ENCODE results near the gene COL5A2.

Gene COL5A2

GRCh38 chr2:189137519-189137918, 42.0 kb downstream of the COL5A2 start:
- Histone ChIP-seq H3K36me3 (ENCODE audit: control insufficient read depth, insufficient read depth, low read length) (no peaks in the 10 kb centered on the region), H3K4me1 (ENCODE audit: control insufficient read depth, insufficient read depth, low read length) (no peaks in the 10 kb centered on the region), H3K4me3 (ENCODE audit: low read length) (no peak overlapping the region), H3K27ac (ENCODE audit: low read depth, low read length) (no peak overlapping the region), H3K9ac (ENCODE audit: low read length) (no peak overlapping the region), H3K27me3 (ENCODE audit: control insufficient read depth, insufficient read depth, low read length) (no peaks in the 10 kb centered on the region)

DNA sequence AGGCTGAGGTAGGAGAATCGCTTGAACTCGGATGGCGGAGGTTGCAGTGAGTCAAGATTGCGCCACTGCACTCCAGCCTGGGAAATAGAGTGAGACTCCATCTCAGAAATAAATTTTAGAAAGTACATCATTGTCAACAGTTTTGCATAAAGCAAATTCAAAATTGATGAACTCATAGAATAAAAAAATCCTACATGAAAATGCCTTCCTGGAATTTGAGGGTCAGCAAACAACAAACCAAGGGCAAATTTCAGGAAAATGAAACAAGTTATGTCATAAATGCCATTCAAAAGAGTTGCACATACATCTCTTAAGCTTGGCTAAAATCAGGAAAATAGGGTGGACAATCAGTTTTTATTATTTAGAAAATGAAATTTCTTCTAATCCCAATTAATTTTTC, 45.1 kb downstream of the COL5A2 start:
- Histone ChIP-seq H3K4me3 (ENCODE audit: low read length) (no peak overlapping the region), H3K9ac (ENCODE audit: low read length) (no peak overlapping the region), H3K4me1 (ENCODE audit: control insufficient read depth, insufficient read depth, low read length) (no peaks in the 10 kb centered on the region), H3K27ac (ENCODE audit: low read depth, low read length) (no peak overlapping the region), H3K27me3 (ENCODE audit: control insufficient read depth, insufficient read depth, low read length) (no peaks in the 10 kb centered on the region), H3K36me3 (ENCODE audit: control insufficient read depth, insufficient read depth, low read length) (no peaks in the 10 kb centered on the region)

- H3K36me3 ChIP-seq (ENCODE audit: control insufficient read depth, insufficient read depth, low read length): no peaks in the 10 kb centered on the region
- H3K9ac ChIP-seq (ENCODE audit: low read length): no peak overlapping the region
- no peak overlapping the region for H3K4me3 ChIP-seq (ENCODE audit: low read length)
- peaks cover 6% of the 10 kb centered on the region for H3K4me1 ChIP-seq (ENCODE audit: control insufficient read depth, insufficient read depth, low read length)
- H3K27ac ChIP-seq (ENCODE audit: low read depth, low read length): no peak overlapping the region
- H3K27me3 ChIP-seq (ENCODE audit: control insufficient read depth, insufficient read depth, low read length): no peaks in the 10 kb centered on the region
Measured at GRCh38 chr2:189131991-189132390, 47.6 kb downstream of the COL5A2 start.

DNA sequence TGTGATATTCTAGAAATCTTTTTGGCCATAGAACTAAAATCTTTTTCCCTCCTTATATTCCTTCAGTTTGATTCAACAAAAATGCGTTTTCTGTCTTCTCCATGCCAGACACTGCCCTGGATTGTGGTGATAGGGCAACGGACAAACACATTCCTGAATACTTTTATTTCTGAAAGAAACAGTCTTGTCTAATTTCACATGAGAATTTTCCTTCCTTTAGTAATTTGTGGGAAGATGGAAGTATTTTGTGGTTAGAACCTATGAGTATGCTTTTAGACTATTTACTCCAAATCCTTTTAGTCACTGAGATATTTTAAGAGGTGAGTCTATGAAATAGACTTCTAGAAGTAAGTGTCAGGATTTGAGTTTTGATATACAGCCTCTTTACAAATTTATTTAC, 49.6 kb downstream of the COL5A2 start:
- peaks cover 6% of the 10 kb centered on the region for H3K4me1 ChIP-seq (ENCODE audit: control insufficient read depth, insufficient read depth, low read length)
- H3K27me3 ChIP-seq (ENCODE audit: control insufficient read depth, insufficient read depth, low read length): no peaks in the 10 kb centered on the region
- no peaks in the 10 kb centered on the region for H3K36me3 ChIP-seq (ENCODE audit: control insufficient read depth, insufficient read depth, low read length)
- H3K4me3 ChIP-seq (ENCODE audit: low read length): no peak overlapping the region
- no peak overlapping the region for H3K27ac ChIP-seq (ENCODE audit: low read depth, low read length)
- no peak overlapping the region for H3K9ac ChIP-seq (ENCODE audit: low read length)

GRCh38 chr2:189128970-189129369, 50.6 kb downstream of the COL5A2 start:
- H3K4me3 ChIP-seq (ENCODE audit: low read length): no peak overlapping the region
- peaks cover 6% of the 10 kb centered on the region for H3K4me1 ChIP-seq (ENCODE audit: control insufficient read depth, insufficient read depth, low read length)
- no peak overlapping the region for H3K27ac ChIP-seq (ENCODE audit: low read depth, low read length)
- H3K36me3 ChIP-seq (ENCODE audit: control insufficient read depth, insufficient read depth, low read length): no peaks in the 10 kb centered on the region
- no peaks in the 10 kb centered on the region for H3K27me3 ChIP-seq (ENCODE audit: control insufficient read depth, insufficient read depth, low read length)
- H3K9ac ChIP-seq (ENCODE audit: low read length): no peak overlapping the region

DNA sequence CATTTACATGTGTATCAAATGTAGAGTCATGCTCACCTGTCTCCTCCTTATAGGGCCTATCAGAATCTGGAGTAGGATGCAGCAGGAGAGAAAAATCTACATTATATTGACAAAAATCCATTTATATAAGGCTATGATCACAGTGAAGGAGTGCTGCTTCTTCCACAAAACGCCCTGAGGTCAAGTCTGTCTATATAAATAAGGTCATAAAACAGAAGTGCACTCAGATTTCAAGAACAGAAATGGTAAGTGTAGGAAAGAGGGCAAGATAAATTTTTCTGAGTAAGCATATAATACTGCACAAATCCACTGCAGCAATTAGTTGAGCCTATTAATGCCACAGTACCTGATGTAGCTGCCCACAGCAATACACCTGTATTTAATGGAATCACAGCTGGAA, 51.8 kb downstream of the COL5A2 start:
- no peak overlapping the region for H3K27ac ChIP-seq (ENCODE audit: low read depth, low read length)
- H3K9ac ChIP-seq (ENCODE audit: low read length): no peak overlapping the region
- no peaks in the 10 kb centered on the region for H3K36me3 ChIP-seq (ENCODE audit: control insufficient read depth, insufficient read depth, low read length)
- no peak overlapping the region for H3K4me3 ChIP-seq (ENCODE audit: low read length)
- peaks cover 6% of the 10 kb centered on the region for H3K4me1 ChIP-seq (ENCODE audit: control insufficient read depth, insufficient read depth, low read length)
- H3K27me3 ChIP-seq (ENCODE audit: control insufficient read depth, insufficient read depth, low read length): no peaks in the 10 kb centered on the region

DNA sequence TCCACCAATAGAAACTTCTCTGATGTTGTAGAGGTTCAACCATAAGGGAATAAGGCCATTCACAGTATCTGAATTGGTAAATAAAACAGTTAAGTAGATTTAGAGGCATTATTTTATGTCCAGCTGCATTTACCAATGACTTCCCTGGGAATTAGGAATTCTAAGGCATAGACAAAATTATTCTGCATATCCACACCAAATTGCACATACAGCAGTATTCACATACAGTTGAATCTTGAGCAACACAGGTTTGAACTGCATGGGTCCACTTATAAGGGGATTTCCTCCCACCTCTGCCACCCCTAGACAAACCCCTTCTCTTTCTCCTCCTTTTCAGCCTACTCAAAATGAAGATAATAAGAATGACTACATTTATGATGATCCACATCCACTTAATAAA, 54.4 kb downstream of the COL5A2 start:
- Histone ChIP-seq H3K4me3 (ENCODE audit: low read length) (no peak overlapping the region), H3K27ac (ENCODE audit: low read depth, low read length) (no peak overlapping the region), H3K9ac (ENCODE audit: low read length) (no peak overlapping the region), H3K36me3 (ENCODE audit: control insufficient read depth, insufficient read depth, low read length) (no peaks in the 10 kb centered on the region), H3K27me3 (ENCODE audit: control insufficient read depth, insufficient read depth, low read length) (no peaks in the 10 kb centered on the region), H3K4me1 (ENCODE audit: control insufficient read depth, insufficient read depth, low read length) (peaks cover 10% of the 10 kb centered on the region)

GRCh38 chr2:189124175-189124574, 55.4 kb downstream of the COL5A2 start:
- Histone ChIP-seq H3K27me3 (ENCODE audit: control insufficient read depth, insufficient read depth, low read length) (no peaks in the 10 kb centered on the region), H3K27ac (ENCODE audit: low read depth, low read length) (no peak overlapping the region), H3K36me3 (ENCODE audit: control insufficient read depth, insufficient read depth, low read length) (no peaks in the 10 kb centered on the region), H3K9ac (ENCODE audit: low read length) (no peak overlapping the region), H3K4me1 (ENCODE audit: control insufficient read depth, insufficient read depth, low read length) (peaks cover 12% of the 10 kb centered on the region), H3K4me3 (ENCODE audit: low read length) (no peak overlapping the region)

DNA sequence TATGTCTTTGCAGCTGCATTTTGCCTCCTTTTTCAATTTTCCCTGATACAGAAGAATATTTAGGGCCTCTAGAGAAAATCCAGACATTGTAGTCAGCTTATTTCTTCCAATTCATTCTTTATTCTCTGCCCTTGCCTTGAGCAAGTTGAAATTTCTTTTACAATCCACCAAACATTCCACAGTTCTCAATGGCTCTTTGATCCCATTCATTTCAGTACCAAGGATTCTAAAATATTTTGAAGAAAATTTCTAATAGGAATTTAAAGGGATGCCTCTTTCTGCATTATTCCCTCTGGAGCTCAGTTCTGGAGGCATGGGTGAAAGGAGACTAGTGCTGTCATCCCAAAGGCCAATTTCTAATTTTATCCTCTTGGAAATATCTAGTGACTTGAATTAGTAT, 61.2 kb downstream of the COL5A2 start:
- H3K36me3 ChIP-seq (ENCODE audit: control insufficient read depth, insufficient read depth, low read length): no peaks in the 10 kb centered on the region
- H3K27me3 ChIP-seq (ENCODE audit: control insufficient read depth, insufficient read depth, low read length): no peaks in the 10 kb centered on the region
- H3K9ac ChIP-seq (ENCODE audit: low read length): no peak overlapping the region
- no peak overlapping the region for H3K4me3 ChIP-seq (ENCODE audit: low read length)
- no peak overlapping the region for H3K27ac ChIP-seq (ENCODE audit: low read depth, low read length)
- H3K4me1 ChIP-seq (ENCODE audit: control insufficient read depth, insufficient read depth, low read length): peaks cover 23% of the 10 kb centered on the region

GRCh38 chr2:189116979-189117378, 62.6 kb downstream of the COL5A2 start:
- no peak overlapping the region for H3K27ac ChIP-seq (ENCODE audit: low read depth, low read length)

DNA sequence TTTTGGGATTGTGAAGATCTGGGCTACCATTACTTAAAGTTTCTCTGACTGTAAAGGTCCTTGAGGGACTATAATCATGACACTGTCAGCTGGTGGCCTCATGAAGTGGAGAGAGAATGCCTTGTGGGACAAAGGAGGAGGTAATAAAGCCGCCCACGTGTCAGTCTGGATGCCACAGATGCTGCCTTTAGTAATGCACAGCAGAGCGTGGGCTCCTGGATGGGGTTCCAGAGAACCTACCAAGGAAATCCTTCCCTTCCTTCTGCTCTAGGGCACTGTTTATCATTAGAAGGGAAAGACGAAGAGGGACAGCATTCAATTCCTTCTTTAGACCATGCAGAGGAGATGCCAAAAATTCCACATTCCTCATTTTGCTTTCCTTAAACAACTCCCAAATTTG, 63.5 kb downstream of the COL5A2 start:
- H3K27me3 ChIP-seq (ENCODE audit: control insufficient read depth, insufficient read depth, low read length): no peaks in the 10 kb centered on the region
- no peak overlapping the region for H3K9ac ChIP-seq (ENCODE audit: low read length)
- H3K4me1 ChIP-seq (ENCODE audit: control insufficient read depth, insufficient read depth, low read length): peaks cover 23% of the 10 kb centered on the region
- no peak overlapping the region for H3K4me3 ChIP-seq (ENCODE audit: low read length)
- no peaks in the 10 kb centered on the region for H3K36me3 ChIP-seq (ENCODE audit: control insufficient read depth, insufficient read depth, low read length)
- no peak overlapping the region for H3K27ac ChIP-seq (ENCODE audit: low read depth, low read length)

More at GRCh38 chr2:189116979-189117378, 62.6 kb downstream of the COL5A2 start:
- peaks cover 23% of the 10 kb centered on the region for H3K4me1 ChIP-seq (ENCODE audit: control insufficient read depth, insufficient read depth, low read length)
- no peaks in the 10 kb centered on the region for H3K27me3 ChIP-seq (ENCODE audit: control insufficient read depth, insufficient read depth, low read length)
- H3K36me3 ChIP-seq (ENCODE audit: control insufficient read depth, insufficient read depth, low read length): no peaks in the 10 kb centered on the region
- no peak overlapping the region for H3K9ac ChIP-seq (ENCODE audit: low read length)
- H3K4me3 ChIP-seq (ENCODE audit: low read length): no peak overlapping the region

DNA sequence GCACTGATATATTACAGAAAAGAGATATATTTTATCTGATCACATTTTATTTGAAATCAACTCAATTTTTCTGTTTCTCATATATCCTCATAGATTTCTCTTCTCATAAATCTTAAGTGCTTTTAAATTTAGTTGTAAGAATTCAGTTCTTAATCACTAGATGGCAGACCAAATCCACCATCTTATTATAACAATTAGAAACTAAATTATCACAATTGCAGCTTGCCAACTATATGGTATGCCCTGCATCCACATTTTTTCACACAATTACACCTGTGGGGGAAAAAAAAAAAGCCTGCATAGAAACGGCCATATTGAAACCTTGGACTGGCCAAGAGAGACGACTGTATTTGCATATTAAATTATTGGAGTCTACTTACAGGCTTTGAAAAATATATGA, 64.4 kb downstream of the COL5A2 start:
- Histone ChIP-seq H3K9ac (ENCODE audit: low read length) (no peak overlapping the region), H3K36me3 (ENCODE audit: control insufficient read depth, insufficient read depth, low read length) (no peaks in the 10 kb centered on the region), H3K27ac (ENCODE audit: low read depth, low read length) (no peak overlapping the region), H3K4me3 (ENCODE audit: low read length) (no peak overlapping the region), H3K4me1 (ENCODE audit: control insufficient read depth, insufficient read depth, low read length) (peaks cover 18% of the 10 kb centered on the region), H3K27me3 (ENCODE audit: control insufficient read depth, insufficient read depth, low read length) (no peaks in the 10 kb centered on the region)

GRCh38 chr2:189113963-189114362, 65.6 kb downstream of the COL5A2 start:
- H3K9ac ChIP-seq (ENCODE audit: low read length): no peak overlapping the region
- no peaks in the 10 kb centered on the region for H3K27me3 ChIP-seq (ENCODE audit: control insufficient read depth, insufficient read depth, low read length)
- no peak overlapping the region for H3K4me3 ChIP-seq (ENCODE audit: low read length)
- H3K27ac ChIP-seq (ENCODE audit: low read depth, low read length): no peak overlapping the region
- H3K36me3 ChIP-seq (ENCODE audit: control insufficient read depth, insufficient read depth, low read length): no peaks in the 10 kb centered on the region
- H3K4me1 ChIP-seq (ENCODE audit: control insufficient read depth, insufficient read depth, low read length): peaks cover 15% of the 10 kb centered on the region
